Measurements from ENCODE around the gene PPP1R1C.

The PPP1R1C gene

DNA sequence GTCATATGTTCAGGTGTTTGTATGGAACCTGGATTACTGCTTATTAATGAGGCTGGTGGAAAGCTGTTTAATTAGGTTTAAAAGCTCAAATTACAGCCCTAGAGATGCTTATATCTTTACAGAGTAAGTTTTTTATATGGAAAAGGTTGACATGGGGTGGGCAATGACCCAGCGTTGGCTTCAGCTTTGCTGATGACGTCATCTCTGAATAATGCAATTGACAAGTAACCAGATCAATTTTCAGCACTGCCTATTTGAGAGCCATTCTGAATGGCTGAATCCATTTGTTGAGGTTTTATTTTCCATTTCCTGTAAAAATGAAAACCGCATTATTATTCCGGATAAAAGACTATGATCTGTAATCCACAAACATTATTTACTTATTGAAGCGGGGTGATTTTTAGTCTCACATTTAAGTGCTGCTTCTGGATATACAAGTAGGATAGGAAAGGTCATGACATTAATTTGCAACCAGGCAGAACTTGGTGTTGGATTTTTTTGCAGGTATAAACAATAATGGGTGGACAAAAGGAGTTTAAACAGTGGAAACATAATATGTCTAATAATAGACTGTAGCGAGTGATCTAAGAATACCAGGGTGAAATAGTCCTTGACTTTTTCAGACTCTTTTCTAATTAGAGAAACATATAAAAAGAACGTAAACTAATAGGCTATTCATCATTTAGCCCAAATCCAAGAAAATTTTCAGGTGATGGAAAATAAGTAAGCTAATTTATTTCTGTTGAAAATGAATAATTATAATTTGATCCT lies 2.7 kb downstream of the PPP1R1C start:
- DNase-seq (ENCODE audit: insufficient read length, low spot score) (no peak), FAIRE-seq (no peak)
- TF ChIP-seq POLR2A (IDR thresholded peaks at IDR 0.05; ENCODE audit: low read depth, low read length) = no peak

DNA sequence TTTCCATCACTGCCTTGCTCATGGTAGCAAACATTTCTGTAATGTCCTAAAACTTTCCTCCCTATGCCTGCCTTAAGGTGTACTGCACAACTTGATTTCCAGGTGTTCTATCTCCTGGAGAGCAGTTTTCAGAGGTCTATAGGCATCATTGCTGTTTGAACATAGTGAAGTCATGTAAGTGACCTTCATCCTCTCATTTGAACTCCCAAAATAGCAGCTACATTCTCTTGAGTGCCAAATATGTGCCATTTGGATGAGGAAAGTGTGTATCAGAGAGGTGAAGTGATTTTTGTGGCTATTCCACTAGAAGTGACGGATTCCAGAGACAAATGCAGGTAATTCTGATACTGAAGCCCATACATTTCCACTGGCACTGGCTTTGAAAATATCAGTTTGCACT lies 3.4 kb downstream of the PPP1R1C start:
- TF ChIP-seq POLR2A (IDR thresholded peaks at IDR 0.05; ENCODE audit: low read depth, low read length) = no peak
- FAIRE-seq (no peak), DNase-seq (ENCODE audit: insufficient read length, low spot score) (no peak)

DNA sequence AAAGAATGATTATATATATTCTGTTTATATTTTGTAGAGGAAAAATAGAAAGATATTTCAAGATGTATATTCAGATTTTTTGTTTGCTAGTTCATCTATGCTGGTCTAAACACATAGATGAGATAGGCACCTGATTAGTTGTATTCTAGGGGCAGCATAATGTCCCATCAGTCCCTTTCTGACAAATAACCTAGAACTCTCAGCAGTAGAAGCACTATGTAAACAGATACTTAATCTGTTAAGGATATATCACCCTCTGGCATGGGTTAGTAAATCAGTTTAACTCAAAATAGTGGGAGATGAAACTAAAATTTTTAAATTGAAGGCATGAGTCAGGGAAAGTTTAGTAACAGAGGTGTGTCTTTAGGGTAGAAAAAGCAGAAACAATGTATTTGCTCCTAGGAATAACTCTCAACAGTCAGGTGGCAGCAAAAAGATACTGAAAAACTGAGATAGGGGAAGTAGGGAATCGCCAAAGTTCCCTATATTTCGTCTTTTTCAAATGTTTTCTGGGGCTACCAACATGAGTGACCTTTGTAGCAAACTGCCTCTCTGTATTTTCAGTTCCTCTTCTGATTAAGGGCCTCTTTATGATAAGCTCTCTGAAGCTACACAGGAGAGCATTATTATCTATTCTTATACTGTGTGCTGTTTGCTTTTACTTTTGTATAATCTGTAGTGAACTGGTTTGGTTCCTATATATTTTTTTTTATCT lies 5.7 kb downstream of the PPP1R1C start:
- FAIRE-seq (no peak), DNase-seq (ENCODE audit: insufficient read length, low spot score) (no peak)
- TF ChIP-seq POLR2A (IDR thresholded peaks at IDR 0.05; ENCODE audit: low read depth, low read length) = no peak

- FAIRE-seq (no peak), DNase-seq (ENCODE audit: insufficient read length, low spot score) (no peak)
- no peak for TF ChIP-seq POLR2A (IDR thresholded peaks at IDR 0.05; ENCODE audit: low read depth, low read length)
Observed at GRCh38 chr2:181992776-181993175, 7.1 kb downstream of the PPP1R1C start.

GRCh38 chr2:181995289-181995688 lies 9.6 kb downstream of the PPP1R1C start:
- DNase-seq (ENCODE audit: insufficient read length, low spot score) (no peak), FAIRE-seq (no peak)
- TF ChIP-seq POLR2A (IDR thresholded peaks at IDR 0.05; ENCODE audit: low read depth, low read length) = no peak

- FAIRE-seq (peak; percentile 65), DNase-seq (ENCODE audit: insufficient read length, low spot score) (no peak)
- no peak for TF ChIP-seq POLR2A (IDR thresholded peaks at IDR 0.05; ENCODE audit: low read depth, low read length)
Observed at GRCh38 chr2:181998041-181998835, 12.6 kb downstream of the PPP1R1C start.

- peak; percentile 38 for FAIRE-seq
- TF ChIP-seq POLR2A (IDR thresholded peaks at IDR 0.05; ENCODE audit: low read depth, low read length) = no peak
- no peak for DNase-seq (ENCODE audit: insufficient read length, low spot score)
Observed at GRCh38 chr2:181998891-181999654, 13.4 kb downstream of the PPP1R1C start.

DNA sequence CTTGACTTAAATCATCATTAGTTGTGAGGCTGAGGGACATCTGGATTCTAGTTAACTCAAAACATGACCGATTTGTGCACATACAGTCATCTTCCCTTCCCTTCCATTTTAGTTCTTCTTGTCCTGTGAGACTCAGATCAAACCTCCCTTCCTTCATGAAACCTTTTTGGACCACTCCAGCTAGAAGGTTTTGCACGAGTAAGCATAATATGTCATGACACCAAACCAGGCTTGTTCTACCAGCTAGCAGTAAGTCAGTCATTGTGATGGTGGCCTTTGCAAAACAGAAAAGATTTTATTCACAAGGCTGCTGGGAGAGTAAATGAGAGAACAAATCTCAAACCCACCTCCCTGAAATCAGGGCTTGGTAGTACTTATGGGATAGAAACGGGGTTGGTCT lies 14.3 kb downstream of the PPP1R1C start:
- TF ChIP-seq POLR2A (IDR thresholded peaks at IDR 0.05; ENCODE audit: low read depth, low read length) = no peak
- DNase-seq (ENCODE audit: insufficient read length, low spot score) (no peak), FAIRE-seq (no peak)

GRCh38 chr2:182004945-182005520 lies 19.4 kb downstream of the PPP1R1C start:
- FAIRE-seq (no peak), DNase-seq (ENCODE audit: insufficient read length, low spot score) (no peak)
- TF ChIP-seq POLR2A (IDR thresholded peaks at IDR 0.05; ENCODE audit: low read depth, low read length) = no peak

GRCh38 chr2:182006595-182007341 lies 21.1 kb downstream of the PPP1R1C start:
- no peak for DNase-seq (ENCODE audit: insufficient read length, low spot score)
- FAIRE-seq = peak; percentile 38
- TF ChIP-seq POLR2A (IDR thresholded peaks at IDR 0.05; ENCODE audit: low read depth, low read length) = no peak

- no peak for FAIRE-seq
- DNase-seq (ENCODE audit: insufficient read length, low spot score) = no peak
- TF ChIP-seq POLR2A (IDR thresholded peaks at IDR 0.05; ENCODE audit: low read depth, low read length) = no peak
Observed at GRCh38 chr2:182014284-182014683, 28.6 kb downstream of the PPP1R1C start.

- DNase-seq (ENCODE audit: insufficient read length, low spot score) (no peak), FAIRE-seq (peak; percentile 90)
- no peak for TF ChIP-seq POLR2A (IDR thresholded peaks at IDR 0.05; ENCODE audit: low read depth, low read length)
Observed at GRCh38 chr2:182015334-182016109, 29.9 kb downstream of the PPP1R1C start.
